G401 (cell line): ENCODE results near the gene GNB1L. TPM values are rescaled to one million over a fixed set of nuclear protein-coding genes. Genes with fewer than 3 reads are reported as not detected.

Experiments used
- DNase-seq: peaks from one replicate; pipeline ENCODE4 v3.0.0-alpha.2; 2015; ENCODE audit warnings: low spot score
- in situ Hi-C: cut with HindIII; loops from 2 replicates; pipeline ENCODE4 v1.10.0; 2016; ENCODE audit warnings: low sequenced_read_pairs, mixed read lengths
- total RNA-seq: library from RNA; depleted of rRNA; stranded (reverse); fragments of >200 nt; shearing (Covaris generic); gene quantifications from 2 replicates; pipeline ENCODE4 v1.2.3, GENCODE V29; 2014; rRNA removed

Gene GNB1L, protein sequence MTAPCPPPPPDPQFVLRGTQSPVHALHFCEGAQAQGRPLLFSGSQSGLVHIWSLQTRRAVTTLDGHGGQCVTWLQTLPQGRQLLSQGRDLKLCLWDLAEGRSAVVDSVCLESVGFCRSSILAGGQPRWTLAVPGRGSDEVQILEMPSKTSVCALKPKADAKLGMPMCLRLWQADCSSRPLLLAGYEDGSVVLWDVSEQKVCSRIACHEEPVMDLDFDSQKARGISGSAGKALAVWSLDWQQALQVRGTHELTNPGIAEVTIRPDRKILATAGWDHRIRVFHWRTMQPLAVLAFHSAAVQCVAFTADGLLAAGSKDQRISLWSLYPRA
- total RNA-seq: 20.4 TPM in 2 replicates

- in situ Hi-C loops: no loop called here
- peak; percentile 94 for DNase-seq
Observed at GRCh38 chr22:19854778-19855503, at the start of gene GNB1L, which contains the start of gene RTL10. GNB1L (minus strand) TSS chr22:19854874; CDS start chr22:19821355, 33,519 bp downstream. RTL10 (minus strand) TSS chr22:19854874; CDS start chr22:19852261, 2,613 bp downstream.

GRCh38 chr22:19904174-19904856, 49.6 kb upstream of the GNB1L start:
- DNase-seq: peak; percentile 82
- in situ Hi-C loops: no loop called here

GRCh38 chr22:19903513-19903912, 48.8 kb upstream of the GNB1L start:
- in situ Hi-C loops: no loop called here
- no peak for DNase-seq

DNA sequence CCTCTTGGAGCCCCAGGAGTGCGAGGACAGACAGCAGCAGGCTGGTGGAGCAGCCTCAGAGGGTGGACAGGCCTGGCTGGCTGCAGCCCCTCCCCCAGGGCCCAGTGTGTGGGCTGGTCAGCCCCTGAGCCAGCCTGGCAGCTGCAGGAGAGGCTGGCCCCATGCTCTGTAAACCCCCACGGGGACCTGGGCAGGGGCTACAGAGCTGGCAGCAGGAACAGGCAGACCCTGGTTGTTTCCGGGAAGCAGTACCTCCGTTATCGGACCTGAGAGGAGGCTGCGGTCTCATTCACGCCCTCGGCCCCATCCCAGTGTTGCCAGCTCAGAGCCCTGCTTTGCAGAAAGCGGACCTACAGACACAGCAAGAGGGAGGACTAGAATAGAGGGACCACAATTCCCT, 48.4 kb upstream of the GNB1L start:
- in situ Hi-C loops: no loop called here
- peak; percentile 12 for DNase-seq

- no peak for DNase-seq
- in situ Hi-C loops: no loop called here
Observed at GRCh38 chr22:19902245-19902715, 47.6 kb upstream of the GNB1L start.

- in situ Hi-C loops: no loop called here
- no peak for DNase-seq
Observed at GRCh38 chr22:19901577-19902244, 47.0 kb upstream of the GNB1L start.

DNA sequence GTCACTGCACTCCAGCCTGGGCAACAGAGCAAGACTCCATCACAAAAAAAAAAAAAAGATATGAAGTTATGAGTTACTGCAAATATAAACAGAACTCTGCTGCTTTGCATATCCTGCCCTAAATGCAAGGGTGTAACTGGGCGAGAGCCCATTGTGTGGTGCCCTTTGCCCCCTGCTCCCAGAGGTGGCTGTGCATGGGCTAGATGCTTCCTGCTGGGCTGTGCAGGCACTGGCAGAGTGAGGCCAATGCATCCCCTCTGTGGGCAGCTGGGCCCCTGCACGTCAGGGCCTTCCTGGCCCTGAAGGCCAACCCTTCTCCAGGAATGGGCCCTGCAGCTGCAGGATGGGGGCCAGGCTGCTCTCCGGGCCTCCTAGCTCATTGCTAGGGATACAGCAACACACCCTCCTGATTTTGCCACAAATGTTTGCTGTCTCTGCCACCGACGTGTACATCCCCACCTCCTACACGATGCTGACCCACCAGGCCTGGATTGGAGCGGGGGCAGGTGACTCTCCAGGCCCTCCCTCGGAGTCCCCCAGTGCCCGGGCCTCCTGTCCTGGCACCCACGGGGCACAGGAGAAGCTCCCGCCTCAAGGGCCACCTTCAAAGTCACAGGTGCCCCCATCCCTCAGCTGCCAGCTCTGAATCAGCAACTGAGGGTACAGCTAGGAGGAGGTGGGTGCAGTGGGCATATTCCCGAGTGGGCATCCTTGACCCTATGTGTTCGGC, 46.2 kb upstream of the GNB1L start:
- in situ Hi-C loops: no loop called here
- DNase-seq: no peak

DNA sequence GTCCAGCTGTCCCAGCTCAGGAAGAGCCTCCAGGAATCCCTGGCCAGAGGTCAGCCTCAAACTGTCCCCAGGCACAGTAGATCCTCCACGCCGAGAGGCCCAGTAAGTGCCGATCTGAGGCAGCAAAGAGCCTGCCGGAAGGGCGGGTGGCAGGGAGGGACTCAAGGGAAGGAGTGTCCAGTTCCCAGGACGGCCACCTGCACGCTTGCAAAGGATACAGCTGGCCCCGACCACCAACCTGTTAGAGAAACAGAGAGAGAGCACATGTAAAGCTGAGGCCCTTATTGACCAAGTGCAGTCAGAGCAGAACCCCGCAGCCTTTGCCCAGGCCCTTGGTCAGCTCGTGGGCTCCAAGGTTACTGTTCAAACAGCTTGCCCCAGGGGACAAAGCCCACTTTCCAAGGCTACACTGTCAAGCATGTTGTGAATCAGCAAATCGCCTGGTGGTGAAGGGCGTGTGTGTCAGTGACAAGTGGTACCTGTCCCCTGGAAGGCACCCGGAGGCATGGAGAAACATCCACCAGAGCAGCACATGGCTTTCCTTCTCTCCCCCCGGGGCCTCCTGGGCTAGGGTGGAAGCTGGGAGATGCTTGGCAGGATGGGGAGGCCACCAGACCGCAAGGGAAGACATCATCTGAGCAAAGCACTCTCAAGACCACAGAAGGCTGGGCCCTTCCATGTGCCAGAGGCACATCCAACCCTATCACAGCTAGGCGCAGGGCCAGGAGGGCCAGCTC, 44.3 kb upstream of the GNB1L start:
- DNase-seq: no peak
- in situ Hi-C loops: no loop called here

- in situ Hi-C loops: no loop called here
- DNase-seq: no peak
Observed at GRCh38 chr22:19898145-19898544, 43.5 kb upstream of the GNB1L start.

DNA sequence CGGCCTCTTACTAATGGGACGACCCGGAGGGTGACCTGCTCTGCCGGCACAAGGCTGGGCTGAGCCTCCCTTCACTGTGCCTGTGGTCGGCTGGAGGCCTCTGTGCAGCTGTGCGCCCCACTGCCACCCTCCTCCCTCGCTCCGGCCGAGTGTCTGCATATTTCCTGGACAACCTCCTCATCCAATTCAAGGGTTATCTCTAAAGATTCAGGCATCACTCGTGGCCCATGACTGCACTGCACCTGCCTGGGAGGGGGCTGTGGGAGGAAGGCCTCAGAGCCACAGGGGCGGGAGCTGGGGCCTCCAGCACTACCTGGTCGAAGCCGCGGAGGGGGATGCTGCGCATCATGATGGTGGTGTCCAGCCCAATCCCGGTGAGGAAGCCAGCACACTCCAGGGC, 43.1 kb upstream of the GNB1L start:
- in situ Hi-C loops: no loop called here
- DNase-seq: no peak

DNA sequence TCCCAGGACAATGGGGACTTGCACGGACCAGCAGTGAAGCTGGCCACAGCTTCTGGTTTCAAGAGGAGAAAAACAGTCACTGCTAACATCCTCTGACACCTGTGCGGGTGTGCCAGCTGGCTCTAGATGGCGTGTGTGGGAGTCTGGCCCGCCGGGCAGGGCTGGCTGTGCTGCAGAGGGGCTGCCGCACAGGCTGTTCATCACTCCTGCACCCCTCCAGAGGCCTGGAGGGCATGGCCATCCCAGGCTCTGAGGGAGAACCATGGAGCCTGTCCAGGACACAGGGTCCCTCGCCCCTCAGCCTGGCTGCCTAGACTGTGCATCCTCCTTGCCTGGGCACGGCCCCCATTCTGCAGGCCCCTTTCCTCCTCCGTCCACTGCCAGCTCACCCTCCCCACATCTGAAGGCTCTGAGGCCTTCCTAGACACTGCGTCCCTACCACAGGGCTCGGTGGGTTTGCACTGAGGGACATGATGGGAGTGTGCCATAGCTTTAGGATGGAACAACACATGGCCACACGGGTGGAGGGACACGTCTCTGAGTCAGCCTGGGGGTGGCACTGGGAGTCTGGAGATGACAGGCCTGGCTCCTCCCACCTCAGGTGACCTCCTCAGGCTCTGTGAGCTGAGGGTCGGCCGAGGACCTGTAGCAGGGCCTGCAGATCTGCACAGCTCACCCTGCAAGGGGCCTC, 42.1 kb upstream of the GNB1L start:
- in situ Hi-C loops: no loop called here
- peak; percentile 58 for DNase-seq

DNA sequence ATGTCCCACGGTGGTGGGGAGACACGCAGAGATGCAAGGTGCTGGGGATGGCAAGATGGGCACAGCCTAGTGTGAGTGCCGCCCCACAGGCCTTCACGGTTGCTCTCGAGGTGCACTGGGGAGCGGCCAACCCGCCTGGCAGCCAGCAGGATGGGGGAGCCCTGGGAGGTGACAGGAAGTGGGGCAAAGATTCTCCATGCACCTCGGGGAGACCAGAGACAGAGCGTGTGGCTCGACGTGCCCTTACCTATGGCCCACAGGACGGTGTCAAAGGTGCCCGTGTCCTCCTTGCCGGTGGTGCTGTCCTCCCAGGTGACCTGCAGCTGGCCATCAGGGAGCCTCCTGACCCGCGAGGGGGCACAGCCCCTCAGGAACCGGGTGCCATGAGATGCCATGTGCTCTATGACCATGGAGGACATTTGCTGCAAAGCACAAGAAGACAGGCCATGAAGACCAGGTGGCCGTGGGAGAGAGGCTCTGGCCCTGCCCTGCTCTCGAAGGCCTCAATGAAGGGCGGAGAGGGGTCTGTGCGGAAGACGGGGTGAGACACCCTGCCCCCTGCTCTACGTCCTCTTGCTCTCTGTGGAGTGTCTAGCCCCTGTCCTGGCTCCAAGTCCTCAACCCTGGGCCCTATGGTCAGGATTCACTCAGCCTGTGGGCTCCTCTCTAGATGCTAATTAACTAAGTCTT, 40.6 kb upstream of the GNB1L start:
- DNase-seq: no peak
- in situ Hi-C loops: no loop called here

GRCh38 chr22:19893363-19893762, 38.7 kb upstream of the GNB1L start:
- no peak for DNase-seq
- in situ Hi-C loops: no loop called here

GRCh38 chr22:19892925-19893324, 38.3 kb upstream of the GNB1L start:
- in situ Hi-C loops: no loop called here

GRCh38 chr22:19892257-19892879, 37.7 kb upstream of the GNB1L start:
- no peak for DNase-seq

More at GRCh38 chr22:19892925-19893324, 38.3 kb upstream of the GNB1L start:
- no peak for DNase-seq

More at GRCh38 chr22:19892257-19892879, 37.7 kb upstream of the GNB1L start:
- in situ Hi-C loops: no loop called here
